K562 (cell line): ENCODE results near the gene ADIG. TPM values are rescaled to one million over a fixed set of nuclear protein-coding genes. Genes with fewer than 3 reads are reported as not detected.

ENCODE experiments used
- ATAC-seq: fragments of 200-7000 bp; cut with Tn5 transposase; 3 replicates; pipeline ENCODE4 v1.9.1; 2020; ENCODE audit warnings: moderate library complexity
- BruUV-seq: library from RNA; stranded (reverse); fragments of 400-500 nt; replicated peaks from 2 replicates; lab custom pipeline; 2021; lab: Mats Ljungman, UMichigan
- CTCF ChIA-PET: fragments of 300-600 bp; formaldehyde crosslinking; extraction: SDS; loops from one replicate; lab custom pipeline; 2021; ENCODE audit warnings: low intra/inter-chr PET ratio; lab: Yijun Ruan, JAX
- POLR2A ChIA-PET: fragments of 300-600, 350-650 bp; sonication (Branson Sonifier 250); formaldehyde crosslinking; extraction: SDS; loops from one replicate; lab custom pipeline; 2021; ENCODE audit warnings: antibody characterized with exemption, inconsistent platforms; lab: Yijun Ruan, JAX
- DNase-seq, 4 experiments: peaks; one replicate each; pipeline versions ENCODE4 v3.0.0 to v3.0.0-alpha.2; 2011 to 2018; ENCODE audit warnings: low spot score in 3 of 4, mixed read lengths in 3 of 4; ENCODE audit errors: extremely low read depth in 1 of 4
- FAIRE-seq: peaks from 2 replicates; lab custom pipeline; 2011; peaks lifted over from hg19 to GRCh38; lab: Jason Lieb, UNC
- H2AFZ ChIP-seq: 2 replicates; pipeline ENCODE4 v1.6.0; 2011; ENCODE audit warnings: low read depth, low read length, control low read depth, inconsistent platforms
- H3K27ac ChIP-seq: fragments of 200-600 bp; 3 replicates; pipeline ENCODE4 v1.8.0; 2011; ENCODE audit warnings: low read depth, mild to moderate bottlenecking, control low read depth, inconsistent platforms, low read length, moderate library complexity, mixed read lengths; ENCODE audit errors: extremely low read depth
- H3K27me3 ChIP-seq, 2 experiments: fragments of 300-600 bp in 1 of 2; 2 replicates in 1 of 2; 3 replicates in 1 of 2; pipeline versions ENCODE4 v1.6.0 to v1.8.0; 2011; ENCODE audit warnings: inconsistent platforms in 2 of 2, low read length in 2 of 2, mild to moderate bottlenecking in 1 of 2, mixed read lengths in 1 of 2, moderate library complexity in 1 of 2; ENCODE audit not compliant: control insufficient read depth in 2 of 2, insufficient read depth in 2 of 2
- H3K36me3 ChIP-seq: fragments of 300-600 bp; 3 replicates; pipeline ENCODE4 v1.8.0; 2011; ENCODE audit warnings: mild to moderate bottlenecking, low read length, inconsistent platforms; ENCODE audit not compliant: control insufficient read depth, insufficient read depth
- H3K4me1 ChIP-seq, 2 experiments: fragments of 200-600 bp in 1 of 2; replicated peaks in 1 of 2; 2 replicates in 1 of 2; 3 replicates in 1 of 2; pipeline versions ENCODE4 v1.5.1 to v1.8.0; 2011; ENCODE audit warnings: inconsistent platforms in 2 of 2, low read length in 2 of 2, mild to moderate bottlenecking in 1 of 2, mixed read lengths in 1 of 2, moderate library complexity in 1 of 2; ENCODE audit not compliant: control insufficient read depth in 2 of 2, insufficient read depth in 2 of 2
- H3K4me2 ChIP-seq: 2 replicates; pipeline ENCODE4 v1.6.1; 2011; ENCODE audit warnings: low read length, control low read depth, inconsistent platforms, mixed read lengths; ENCODE audit not compliant: insufficient read depth
- H3K4me3 ChIP-seq: fragments of 200-600 bp; sonication (generic), shearing (Covaris generic); 2 replicates; pipeline ENCODE4 v1.5.1; 2016; ENCODE audit warnings: control low read depth, inconsistent platforms
- H3K79me2 ChIP-seq: fragments of 200-600 bp; 3 replicates; pipeline ENCODE4 v1.8.0; 2011; ENCODE audit warnings: low read length, inconsistent platforms; ENCODE audit not compliant: control insufficient read depth, insufficient read depth
- H3K9ac ChIP-seq, 2 experiments: 2 replicates each; pipeline versions ENCODE4 v1.6.0 to v1.6.1; 2011; ENCODE audit warnings: low read depth in 2 of 2, low read length in 2 of 2, control low read depth in 1 of 2, inconsistent platforms in 1 of 2, mild to moderate bottlenecking in 1 of 2, mixed read lengths in 1 of 2; ENCODE audit not compliant: insufficient read depth in 1 of 2
- H3K9me1 ChIP-seq: one replicate; pipeline ENCODE4 v1.6.0; 2011; ENCODE audit warnings: inconsistent platforms, mild to moderate bottlenecking, low read length, moderate library complexity; ENCODE audit not compliant: control insufficient read depth, insufficient read depth
- H3K9me3 ChIP-seq: replicated peaks from 2 replicates; pipeline ENCODE4 v1.5.1; 2011; ENCODE audit warnings: low read depth, low read length, inconsistent platforms; ENCODE audit not compliant: control insufficient read depth, insufficient read depth
- H4K20me1 ChIP-seq: replicated peaks from 2 replicates; pipeline ENCODE4 v1.6.1; 2011; ENCODE audit warnings: low read length, inconsistent platforms, mixed read lengths; ENCODE audit not compliant: control insufficient read depth, insufficient read depth
- HNRNPL ChIP-seq: fragments of 200-400 bp; formaldehyde crosslinking; IDR thresholded peaks from 2 replicates; pipeline ENCODE4 v1.6.1; 2017; ENCODE audit warnings: low read depth, mild to moderate bottlenecking, low read length
- PTBP1 ChIP-seq: fragments of 200-400 bp; formaldehyde crosslinking; IDR thresholded peaks from 2 replicates; pipeline ENCODE4 v1.6.1; 2017; ENCODE audit warnings: low read depth, low read length
- SAFB2 ChIP-seq: fragments of 200-400 bp; formaldehyde crosslinking; IDR thresholded peaks from 2 replicates; pipeline ENCODE4 v1.6.1; 2018; ENCODE audit warnings: borderline replicate concordance, low read length, low read depth, moderate library complexity; ENCODE audit not compliant: severe bottlenecking
- ZNF263 ChIP-seq: sonication (generic); formaldehyde crosslinking; IDR thresholded peaks from 2 replicates; pipeline ENCODE4 v1.8.0; 2022; ENCODE audit warnings: mild to moderate bottlenecking, missing genetic modification reagents, borderline replicate concordance
- ZNF436 ChIP-seq: fragments of 250-450, 450-650 bp; sonication (Bioruptor Pico); formaldehyde crosslinking; IDR thresholded peaks from 2 replicates; pipeline ENCODE4 v1.7.0; 2020; ENCODE audit warnings: mild to moderate bottlenecking
- ZNF696 ChIP-seq: fragments of 250-450 bp; sonication (Bioruptor Pico); conservative IDR thresholded peaks from 2 replicates; pipeline ENCODE4 v1.4.0; 2020; ENCODE audit warnings: mild to moderate bottlenecking, moderate library complexity
- WGBS: fragments of 100-300 bp; shearing (Covaris generic); methylation state at CpG from one replicate; pipeline ENCODE4 v1.1.6; 2016; ENCODE audit warnings: low coverage, mixed read lengths; ENCODE audit not compliant: insufficient coverage; ENCODE audit errors: missing lambda C conversion rate; 5-methylcytosine and 5-hydroxymethylcytosine counted together
- in situ Hi-C: fragments of 300-500 bp; cut with MboI; formaldehyde crosslinking; loops from 4 replicates; pipeline ENCODE4 v1.15.0; 2018; ENCODE audit warnings: inconsistent platforms, mixed read lengths
- intact Hi-C: fragments of 100-400 bp; cut with micrococcal nuclease; formaldehyde crosslinking; loops from 2 replicates; pipeline ENCODE4 v1.14.2; 2022
- polyA plus RNA-seq, 8 experiments: library from polyadenylated mRNA; depleted of rRNA in 4 of 8; stranded (reverse) in 5 of 8; unstranded in 3 of 8; fragments of >200 nt; fragmentation: Nextera tagmentation in 2 of 8; fragmentation: Illumina TruSeq in 1 of 8; extraction: Ambion mirVana in 2 of 8; extraction: Trizol in 1 of 8; gene quantifications; 2 replicates each; pipeline versions ENCODE4 v1.2.1 to v1.2.3, GENCODE V29; 2011 to 2014; ENCODE audit warnings: inconsistent platforms in 1 of 8, missing spikeins in 1 of 8
- total RNA-seq, 7 experiments: library from RNA; depleted of rRNA in 6 of 7; stranded (reverse); fragments of >200 nt in 6 of 7; fragmentation: Illumina TruSeq in 2 of 7; extraction: Trizol in 2 of 7; gene quantifications; 2 replicates each; pipeline versions ENCODE4 v1.2.1 to v1.2.3, GENCODE V29; 2011 to 2021; ENCODE audit warnings: low replicate concordance in 1 of 7
- TF ChIP-seq, protein P1 (sequence below): fragments of 450-650 bp; IDR thresholded peaks from 2 replicates; pipeline ENCODE4 v1.6.1; 2016; ENCODE audit warnings: mild to moderate bottlenecking, moderate library complexity
- TF ChIP-seq, protein P2 (sequence below): sonication (generic); formaldehyde crosslinking; IDR thresholded peaks from 2 replicates; pipeline ENCODE4 v1.8.0; 2022; ENCODE audit warnings: mild to moderate bottlenecking, missing genetic modification reagents

ADIG gene
- total and polyA plus RNA-seq, 9 of the 15 experiments (the other 6 are each of a cell fraction or from before 2014, with no cell fraction given), result not detected

DNA sequence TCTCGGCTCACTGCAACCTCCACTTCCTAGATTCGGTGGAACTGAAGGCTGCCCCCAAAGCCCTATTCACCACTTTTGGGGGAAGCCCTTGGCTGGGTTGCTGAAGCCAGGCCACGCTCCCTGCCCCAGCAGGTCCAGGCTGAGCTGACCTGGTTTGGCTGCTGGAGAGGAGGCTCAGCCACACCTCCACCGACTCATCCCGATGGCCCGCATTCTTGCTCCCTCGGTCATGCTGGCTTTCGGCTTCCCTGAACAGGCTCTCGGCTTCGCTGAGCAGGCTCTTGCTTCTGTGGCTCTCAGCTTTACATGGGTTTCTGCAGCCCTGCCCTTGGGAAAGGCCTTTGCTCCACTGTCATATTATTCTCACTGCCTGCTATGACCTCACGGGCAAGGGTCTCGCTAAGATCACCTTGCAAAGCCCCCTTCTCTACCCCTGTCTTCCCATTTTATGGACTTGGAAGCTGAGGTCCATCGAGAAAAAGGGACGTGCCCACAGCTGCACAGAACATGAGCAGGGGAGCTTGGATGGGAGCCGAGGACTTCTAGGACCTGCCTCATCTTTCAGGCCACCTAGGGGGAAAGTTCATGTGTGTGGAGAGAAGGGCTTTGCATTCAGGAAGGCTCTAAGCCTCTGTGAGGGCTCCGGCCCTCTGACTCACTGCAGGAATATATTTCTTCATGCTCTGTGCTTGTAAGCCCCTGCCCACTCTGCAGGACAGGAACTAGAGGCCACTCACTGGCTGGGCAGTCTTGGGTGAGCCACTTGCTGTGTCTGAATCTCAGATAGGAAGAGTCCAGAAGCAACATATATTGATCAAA is 36.2 kb downstream of the ADIG start:
- Histone ChIP-seq H3K9me3 (no peaks in the 10 kb centered on the region), H3K27ac (no peak overlapping the region), H3K9me1 (no peaks in the 10 kb centered on the region), H4K20me1 (peaks cover 4% of the 10 kb centered on the region; the same call in 1 of the 2 replicates), H3K4me3 (no peak overlapping the region), H3K36me3 (no peaks in the 10 kb centered on the region), H3K9ac (no peak overlapping the region), H3K4me2 (no peak overlapping the region), H2AFZ (no peak overlapping the region), H3K79me2 (no peaks in the 10 kb centered on the region), H3K4me1 (no peaks in the 10 kb centered on the region), H3K27me3 (peaks cover 68 to 78% of the 10 kb centered on the region in 2 experiments)
- in situ Hi-C loops, result no loop called here
- ChIA-PET CTCF (no interaction called here), POLR2A (interaction anchor here (1.4 to 2.0 kb wide), 2 partner anchors 12 to 96 kb away, joined by 3 to 4 read pairs; no protein-coding TSS in a partner anchor)
- BruUV-seq, result no TSS peak
- ATAC-seq (no peak), DNase-seq (no peak), FAIRE-seq (no peak)
- WGBS, result 2% methylated on average over 16 of the region's 16 CpGs
- intact Hi-C loops, result no loop called here
- TF ChIP-seq ZNF696 (CRISPR knock-in tag) (no peak), HNRNPL (no peak), ZNF436 (CRISPR knock-in tag) (no peak), ZNF263 (CRISPR knock-in tag) (no peak), SAFB2 (no peak), PTBP1 (no peak)
- TF ChIP-seq, protein P1, sequence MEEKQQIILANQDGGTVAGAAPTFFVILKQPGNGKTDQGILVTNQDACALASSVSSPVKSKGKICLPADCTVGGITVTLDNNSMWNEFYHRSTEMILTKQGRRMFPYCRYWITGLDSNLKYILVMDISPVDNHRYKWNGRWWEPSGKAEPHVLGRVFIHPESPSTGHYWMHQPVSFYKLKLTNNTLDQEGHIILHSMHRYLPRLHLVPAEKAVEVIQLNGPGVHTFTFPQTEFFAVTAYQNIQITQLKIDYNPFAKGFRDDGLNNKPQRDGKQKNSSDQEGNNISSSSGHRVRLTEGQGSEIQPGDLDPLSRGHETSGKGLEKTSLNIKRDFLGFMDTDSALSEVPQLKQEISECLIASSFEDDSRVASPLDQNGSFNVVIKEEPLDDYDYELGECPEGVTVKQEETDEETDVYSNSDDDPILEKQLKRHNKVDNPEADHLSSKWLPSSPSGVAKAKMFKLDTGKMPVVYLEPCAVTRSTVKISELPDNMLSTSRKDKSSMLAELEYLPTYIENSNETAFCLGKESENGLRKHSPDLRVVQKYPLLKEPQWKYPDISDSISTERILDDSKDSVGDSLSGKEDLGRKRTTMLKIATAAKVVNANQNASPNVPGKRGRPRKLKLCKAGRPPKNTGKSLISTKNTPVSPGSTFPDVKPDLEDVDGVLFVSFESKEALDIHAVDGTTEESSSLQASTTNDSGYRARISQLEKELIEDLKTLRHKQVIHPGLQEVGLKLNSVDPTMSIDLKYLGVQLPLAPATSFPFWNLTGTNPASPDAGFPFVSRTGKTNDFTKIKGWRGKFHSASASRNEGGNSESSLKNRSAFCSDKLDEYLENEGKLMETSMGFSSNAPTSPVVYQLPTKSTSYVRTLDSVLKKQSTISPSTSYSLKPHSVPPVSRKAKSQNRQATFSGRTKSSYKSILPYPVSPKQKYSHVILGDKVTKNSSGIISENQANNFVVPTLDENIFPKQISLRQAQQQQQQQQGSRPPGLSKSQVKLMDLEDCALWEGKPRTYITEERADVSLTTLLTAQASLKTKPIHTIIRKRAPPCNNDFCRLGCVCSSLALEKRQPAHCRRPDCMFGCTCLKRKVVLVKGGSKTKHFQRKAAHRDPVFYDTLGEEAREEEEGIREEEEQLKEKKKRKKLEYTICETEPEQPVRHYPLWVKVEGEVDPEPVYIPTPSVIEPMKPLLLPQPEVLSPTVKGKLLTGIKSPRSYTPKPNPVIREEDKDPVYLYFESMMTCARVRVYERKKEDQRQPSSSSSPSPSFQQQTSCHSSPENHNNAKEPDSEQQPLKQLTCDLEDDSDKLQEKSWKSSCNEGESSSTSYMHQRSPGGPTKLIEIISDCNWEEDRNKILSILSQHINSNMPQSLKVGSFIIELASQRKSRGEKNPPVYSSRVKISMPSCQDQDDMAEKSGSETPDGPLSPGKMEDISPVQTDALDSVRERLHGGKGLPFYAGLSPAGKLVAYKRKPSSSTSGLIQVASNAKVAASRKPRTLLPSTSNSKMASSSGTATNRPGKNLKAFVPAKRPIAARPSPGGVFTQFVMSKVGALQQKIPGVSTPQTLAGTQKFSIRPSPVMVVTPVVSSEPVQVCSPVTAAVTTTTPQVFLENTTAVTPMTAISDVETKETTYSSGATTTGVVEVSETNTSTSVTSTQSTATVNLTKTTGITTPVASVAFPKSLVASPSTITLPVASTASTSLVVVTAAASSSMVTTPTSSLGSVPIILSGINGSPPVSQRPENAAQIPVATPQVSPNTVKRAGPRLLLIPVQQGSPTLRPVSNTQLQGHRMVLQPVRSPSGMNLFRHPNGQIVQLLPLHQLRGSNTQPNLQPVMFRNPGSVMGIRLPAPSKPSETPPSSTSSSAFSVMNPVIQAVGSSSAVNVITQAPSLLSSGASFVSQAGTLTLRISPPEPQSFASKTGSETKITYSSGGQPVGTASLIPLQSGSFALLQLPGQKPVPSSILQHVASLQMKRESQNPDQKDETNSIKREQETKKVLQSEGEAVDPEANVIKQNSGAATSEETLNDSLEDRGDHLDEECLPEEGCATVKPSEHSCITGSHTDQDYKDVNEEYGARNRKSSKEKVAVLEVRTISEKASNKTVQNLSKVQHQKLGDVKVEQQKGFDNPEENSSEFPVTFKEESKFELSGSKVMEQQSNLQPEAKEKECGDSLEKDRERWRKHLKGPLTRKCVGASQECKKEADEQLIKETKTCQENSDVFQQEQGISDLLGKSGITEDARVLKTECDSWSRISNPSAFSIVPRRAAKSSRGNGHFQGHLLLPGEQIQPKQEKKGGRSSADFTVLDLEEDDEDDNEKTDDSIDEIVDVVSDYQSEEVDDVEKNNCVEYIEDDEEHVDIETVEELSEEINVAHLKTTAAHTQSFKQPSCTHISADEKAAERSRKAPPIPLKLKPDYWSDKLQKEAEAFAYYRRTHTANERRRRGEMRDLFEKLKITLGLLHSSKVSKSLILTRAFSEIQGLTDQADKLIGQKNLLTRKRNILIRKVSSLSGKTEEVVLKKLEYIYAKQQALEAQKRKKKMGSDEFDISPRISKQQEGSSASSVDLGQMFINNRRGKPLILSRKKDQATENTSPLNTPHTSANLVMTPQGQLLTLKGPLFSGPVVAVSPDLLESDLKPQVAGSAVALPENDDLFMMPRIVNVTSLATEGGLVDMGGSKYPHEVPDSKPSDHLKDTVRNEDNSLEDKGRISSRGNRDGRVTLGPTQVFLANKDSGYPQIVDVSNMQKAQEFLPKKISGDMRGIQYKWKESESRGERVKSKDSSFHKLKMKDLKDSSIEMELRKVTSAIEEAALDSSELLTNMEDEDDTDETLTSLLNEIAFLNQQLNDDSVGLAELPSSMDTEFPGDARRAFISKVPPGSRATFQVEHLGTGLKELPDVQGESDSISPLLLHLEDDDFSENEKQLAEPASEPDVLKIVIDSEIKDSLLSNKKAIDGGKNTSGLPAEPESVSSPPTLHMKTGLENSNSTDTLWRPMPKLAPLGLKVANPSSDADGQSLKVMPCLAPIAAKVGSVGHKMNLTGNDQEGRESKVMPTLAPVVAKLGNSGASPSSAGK, result no peak
- TF ChIP-seq, protein P2, sequence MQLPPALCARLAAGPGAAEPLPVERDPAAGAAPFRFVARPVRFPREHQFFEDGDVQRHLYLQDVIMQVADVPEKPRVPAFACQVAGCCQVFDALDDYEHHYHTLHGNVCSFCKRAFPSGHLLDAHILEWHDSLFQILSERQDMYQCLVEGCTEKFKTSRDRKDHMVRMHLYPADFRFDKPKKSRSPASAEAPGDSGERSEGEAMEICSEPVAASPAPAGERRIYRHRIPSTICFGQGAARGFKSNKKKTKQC, result no peak
